ENCODE measurements around the gene TBC1D8.

Gene TBC1D8

DNA sequence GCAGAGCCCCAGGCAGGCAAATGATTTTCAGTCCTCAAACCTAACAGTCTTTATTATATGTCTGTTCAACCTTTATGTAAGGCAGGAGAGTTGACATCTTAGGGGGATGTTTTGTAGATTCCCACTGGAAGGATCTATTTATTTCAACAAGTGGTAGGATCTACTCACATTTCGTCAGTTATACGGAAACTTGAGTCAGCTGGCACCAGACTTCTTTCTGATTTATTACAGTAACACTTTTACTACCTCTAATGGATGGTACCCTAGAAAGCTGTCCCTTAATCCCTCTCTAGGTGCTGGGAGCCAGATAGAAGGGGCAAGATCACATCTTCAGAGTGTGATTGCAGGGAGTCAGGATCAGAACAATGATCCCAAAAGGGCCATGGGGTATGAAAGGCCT is 151.2 kb downstream of the TBC1D8 start:
- DNase-seq (ENCODE audit: low spot score) = no peak

DNA sequence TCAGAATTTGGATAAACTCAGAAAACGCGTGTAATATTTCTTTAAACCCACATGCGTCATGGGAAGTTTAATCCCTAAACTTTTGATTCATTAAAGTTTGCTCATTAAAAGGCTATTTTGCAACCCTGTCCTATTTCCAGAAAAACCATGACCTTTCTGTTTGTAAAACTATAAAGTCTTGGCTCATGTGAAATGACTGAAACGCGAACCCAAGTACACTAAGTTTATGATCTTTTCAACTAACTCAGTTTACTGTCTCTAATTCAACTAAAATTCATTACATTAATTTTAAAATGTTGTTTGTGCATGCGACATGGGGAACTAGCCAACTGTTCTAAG is 153.0 kb downstream of the TBC1D8 start:
- no peak for DNase-seq (ENCODE audit: low spot score)

DNA sequence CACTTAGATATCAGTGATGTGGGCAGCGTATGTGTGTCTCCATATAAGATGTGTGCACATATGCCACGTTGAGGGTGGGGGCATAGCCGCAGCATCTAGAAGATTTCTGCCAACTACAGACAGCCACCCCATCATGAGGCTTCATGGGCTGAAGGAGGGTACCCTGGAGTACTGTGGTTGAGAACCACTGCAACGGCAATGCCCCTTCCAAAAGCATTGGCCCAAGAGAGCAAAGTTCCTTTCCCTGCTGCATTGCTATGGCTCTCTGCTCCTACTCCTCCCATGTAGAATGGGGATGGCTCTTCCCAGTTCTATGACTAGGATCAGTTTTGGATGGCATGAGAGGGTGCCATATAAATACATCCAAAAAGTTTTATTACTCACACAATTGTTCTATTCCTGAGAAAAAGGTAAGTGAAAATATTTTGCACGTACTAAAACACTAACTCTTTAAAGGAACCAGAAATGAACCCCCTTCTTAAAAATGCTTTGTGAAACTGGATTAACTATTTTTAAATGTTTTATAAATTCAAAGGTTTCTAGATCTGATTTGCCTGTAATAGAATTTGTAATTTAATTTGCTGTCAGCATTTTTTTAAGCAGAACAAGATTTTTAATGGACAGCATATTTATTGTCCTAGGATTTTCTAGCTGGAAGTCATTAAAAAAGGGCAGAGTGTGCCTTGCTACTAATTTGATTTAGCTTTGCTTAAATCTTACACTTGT is 153.5 kb downstream of the TBC1D8 start:
- no peak for DNase-seq (ENCODE audit: low spot score)

DNA sequence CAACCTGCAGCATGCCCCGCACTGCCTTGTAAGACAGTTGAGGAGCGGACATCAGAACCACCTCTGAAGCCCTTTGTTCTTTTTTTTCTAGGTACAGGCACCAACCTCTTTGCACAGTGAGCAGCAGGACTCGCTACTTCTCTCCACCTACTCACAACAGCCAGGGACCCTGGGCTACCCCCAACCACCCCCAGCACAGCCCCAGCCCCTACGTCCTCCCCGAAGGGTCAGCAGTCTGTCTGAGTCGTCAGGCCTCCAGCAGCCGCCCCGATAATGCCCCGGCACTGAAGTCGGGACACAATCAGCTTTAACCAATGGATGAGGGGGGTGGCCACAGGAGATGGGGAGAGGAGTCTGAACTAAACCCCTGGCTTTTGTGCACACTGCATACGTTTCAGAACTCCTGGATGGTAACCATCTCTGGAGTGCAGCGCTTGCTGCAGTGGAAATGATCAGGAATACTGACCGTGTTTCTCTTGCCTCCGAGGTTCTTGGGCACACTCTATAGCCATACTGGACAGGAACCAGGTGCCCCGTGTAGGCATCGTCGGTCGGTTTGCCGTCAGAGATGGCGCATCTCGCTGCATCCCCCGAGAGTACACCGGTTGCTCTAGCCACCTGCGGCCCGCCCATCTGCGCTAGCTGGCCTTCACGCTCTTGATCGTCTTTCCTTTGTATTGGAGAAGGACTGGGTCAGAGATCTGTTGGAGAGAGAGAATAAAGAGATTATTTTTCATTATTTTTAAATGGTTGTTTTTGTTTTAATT is 155.7 kb downstream of the TBC1D8 start:
- DNase-seq (ENCODE audit: low spot score) = no peak

DNA sequence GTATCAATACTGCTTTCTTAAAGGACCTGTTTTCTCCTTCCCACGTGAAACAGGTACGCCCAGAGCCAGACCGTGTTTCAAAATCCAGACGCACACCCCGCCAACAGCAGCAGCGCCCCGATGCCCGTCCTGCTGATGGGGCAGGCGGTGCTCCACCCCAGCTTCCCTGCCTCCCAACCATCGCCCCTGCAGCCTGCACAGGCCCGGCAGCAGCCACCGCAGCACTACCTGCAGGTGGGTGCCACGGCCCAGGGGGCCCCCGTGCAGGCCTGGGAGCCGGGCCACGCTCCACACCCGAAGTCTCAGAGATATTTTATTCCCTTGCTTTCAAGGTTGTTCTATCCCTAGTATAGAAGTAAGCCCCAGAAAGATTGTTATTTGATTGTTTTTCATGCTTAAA is 157.9 kb downstream of the TBC1D8 start:
- no peak for DNase-seq (ENCODE audit: low spot score)

DNA sequence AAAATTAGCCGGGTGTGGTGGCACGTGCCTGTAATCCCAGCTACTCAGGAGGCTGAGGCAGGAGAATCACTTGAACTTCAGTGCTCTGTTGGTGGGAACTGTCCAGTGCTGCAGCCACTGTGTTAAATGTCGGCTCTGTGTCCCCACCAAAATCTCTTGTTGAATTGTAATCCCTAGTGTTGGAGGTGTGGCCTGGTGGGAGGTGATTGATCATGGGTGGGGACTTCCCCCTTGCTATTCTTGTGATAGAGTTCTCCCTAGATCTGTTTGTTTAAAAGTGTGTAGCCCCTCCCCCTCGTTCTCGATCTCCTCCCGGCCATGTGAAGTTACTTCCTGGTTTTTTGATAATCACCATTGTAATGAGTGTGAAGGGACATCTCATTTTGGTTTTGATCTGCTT is 158.9 kb downstream of the TBC1D8 start:
- DNase-seq (ENCODE audit: low spot score) = no peak

DNA sequence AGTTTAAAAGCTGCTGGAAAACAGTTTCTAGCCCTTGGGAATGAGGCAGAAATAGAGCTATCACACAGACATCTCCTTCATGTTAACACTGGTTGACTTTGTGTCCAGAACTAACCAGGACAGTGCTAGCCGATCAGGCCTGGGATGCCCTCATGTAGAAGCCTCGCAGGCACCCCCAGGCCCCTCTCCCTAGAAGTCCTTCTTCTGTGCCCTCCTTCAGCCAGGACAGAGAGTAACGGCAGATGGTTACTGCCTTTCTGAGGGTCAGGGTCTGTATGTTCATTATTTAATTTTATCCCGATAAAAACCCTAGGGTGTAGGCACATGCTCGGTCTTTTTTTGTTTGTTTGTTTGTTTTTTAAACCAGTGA is 159.8 kb downstream of the TBC1D8 start:
- DNase-seq (ENCODE audit: low spot score) = no peak

DNA sequence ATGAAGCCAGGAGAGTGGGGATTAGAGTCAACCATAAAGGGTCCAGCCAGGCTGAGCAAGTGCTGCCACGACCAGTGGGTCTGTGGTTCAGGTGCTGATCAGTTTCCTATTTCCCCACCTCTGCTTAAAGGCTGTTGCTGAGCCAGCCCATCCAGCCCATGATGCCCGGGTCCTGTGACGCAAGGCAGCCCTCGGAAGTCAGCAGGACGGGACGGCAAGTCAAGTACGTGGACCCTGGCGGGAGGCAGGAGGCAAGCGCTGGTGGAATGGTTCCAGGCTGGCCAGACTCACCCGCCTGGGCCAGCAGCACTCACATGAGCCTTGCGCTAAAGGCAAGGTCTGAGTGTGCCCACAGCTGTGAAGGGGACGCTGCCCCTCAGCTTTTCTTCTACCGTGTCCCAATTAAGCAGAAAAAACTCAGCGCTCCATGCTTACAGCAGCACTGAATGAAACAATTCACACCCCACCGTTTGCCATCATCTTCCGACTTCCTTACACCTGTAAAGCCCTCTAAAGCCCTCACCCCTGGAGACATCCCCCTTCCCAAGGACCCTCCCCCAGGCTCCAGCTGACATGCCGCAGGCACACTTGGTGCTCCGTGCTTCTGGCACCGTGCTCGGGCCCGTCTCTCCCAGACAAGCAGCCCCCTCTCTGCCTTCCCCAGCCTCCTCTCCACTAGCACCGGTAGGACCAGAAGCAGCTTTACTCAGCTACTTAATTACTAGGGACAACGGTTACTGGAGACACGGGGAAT is 160.4 kb downstream of the TBC1D8 start:
- no peak for DNase-seq (ENCODE audit: low spot score)

DNA sequence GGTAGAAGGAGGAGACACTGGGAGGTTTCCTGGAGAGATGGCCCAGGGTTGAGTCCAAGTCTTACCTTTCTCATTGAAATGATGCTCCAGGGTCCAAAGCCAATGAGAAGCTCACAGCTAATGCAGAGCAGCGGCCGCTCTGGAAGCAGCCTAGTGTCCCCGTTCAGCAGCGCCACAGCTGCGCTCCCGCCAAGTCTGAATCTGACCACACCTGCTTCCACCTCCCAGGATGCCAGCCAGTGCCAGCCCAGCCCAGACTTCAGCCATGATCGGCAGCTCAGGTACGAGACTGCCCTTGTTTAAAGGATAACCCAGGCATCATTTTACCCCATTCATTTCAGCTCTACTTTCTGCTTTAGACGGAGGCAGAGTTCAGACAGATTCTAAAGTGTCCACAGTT is 161.0 kb downstream of the TBC1D8 start:
- DNase-seq (ENCODE audit: low spot score) = no peak

DNA sequence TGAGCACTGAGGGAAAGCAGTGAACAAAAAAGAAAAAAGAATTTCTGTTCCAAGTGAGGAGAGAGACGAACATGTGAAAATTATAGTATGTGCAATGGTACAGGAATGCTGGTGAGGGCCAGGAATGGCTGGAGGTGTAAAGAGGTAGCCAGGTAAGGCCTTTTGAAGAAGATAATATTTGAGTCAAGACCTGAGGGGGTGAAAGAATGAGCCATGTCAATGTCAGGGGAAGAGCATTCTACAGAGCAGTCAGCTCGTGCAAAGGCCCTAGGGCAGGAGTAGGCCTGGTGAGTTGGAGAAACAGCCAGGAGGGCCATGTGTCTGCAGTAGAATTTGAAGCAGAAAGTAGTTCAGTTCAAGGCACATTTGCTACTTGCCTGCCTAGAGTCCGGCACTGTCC is 161.5 kb downstream of the TBC1D8 start:
- DNase-seq (ENCODE audit: low spot score) = no peak

DNA sequence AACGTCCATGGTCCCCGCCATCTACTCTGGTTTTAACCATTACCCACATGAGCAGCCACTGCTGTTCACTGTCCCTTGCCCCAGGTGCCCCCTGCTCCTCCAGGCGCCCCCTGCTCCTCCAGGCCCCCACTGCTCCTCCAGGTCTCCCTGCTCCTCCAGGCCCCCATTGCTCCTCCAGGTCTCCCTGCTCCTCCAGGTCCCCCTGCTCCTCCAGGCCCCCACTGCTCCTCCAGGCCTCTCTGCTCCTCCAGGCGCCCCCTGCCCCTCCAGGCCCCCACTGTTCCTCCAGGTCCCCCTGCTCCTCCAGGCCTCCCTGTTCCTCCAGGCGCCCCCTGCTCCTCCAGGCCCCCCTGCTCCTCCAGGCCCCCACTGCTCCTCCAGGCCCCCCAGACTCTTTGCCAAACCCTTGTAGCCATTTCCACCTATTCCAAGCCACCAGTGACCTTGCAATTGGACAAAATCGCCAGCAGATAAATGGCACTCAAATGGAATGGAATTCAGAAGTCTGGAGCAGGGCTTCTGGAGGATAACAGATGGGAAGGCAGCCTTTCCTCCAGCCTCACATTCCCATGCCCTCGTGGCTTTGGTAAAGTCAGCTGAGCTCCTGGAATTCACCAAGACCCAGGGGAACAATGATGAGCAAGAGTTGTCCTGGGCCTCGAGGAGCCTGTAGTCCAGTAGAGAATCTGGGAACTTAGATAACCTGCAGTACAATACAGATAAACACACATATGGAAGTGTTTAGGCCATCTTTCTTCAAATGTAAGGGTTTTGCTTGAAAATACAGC is 162.4 kb downstream of the TBC1D8 start:
- DNase-seq (ENCODE audit: low spot score) = no peak

DNA sequence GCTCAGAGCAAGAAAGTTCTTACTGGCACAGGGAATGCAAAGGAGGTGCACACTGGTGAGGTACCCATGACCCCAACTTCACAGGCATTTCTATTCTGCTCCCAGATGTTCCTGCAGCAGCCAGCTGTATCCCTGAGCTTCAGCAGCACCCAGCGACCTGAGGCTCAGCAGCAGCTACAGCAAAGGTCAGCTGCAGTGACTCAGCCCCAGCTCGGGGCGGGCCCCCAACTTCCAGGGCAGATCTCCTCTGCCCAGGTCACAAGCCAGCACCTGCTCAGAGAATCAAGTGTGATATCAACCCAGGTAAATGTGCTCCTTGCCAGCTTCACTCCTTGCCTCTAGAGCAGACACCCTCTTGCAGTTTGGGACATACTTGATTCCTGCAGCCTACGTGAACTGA is 163.2 kb downstream of the TBC1D8 start:
- DNase-seq (ENCODE audit: low spot score) = no peak

DNA sequence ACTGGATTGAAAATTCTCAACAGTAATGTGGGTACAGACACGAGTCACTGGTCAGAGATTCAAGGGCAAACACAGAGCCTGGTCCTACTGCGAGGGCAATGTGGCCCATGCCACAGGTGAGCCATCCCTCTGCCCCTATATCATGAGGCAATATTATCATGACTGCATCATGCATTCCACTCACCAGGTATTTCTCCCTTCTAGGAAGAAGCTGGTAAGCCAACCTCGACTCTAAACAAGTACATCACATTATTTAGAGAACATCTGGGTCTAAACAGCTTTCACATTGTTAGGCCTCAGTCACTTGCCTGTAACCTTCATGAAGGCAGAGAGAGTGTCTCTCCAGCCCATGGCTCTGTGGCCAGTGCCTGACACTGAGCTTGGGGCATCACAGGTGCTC is 163.6 kb downstream of the TBC1D8 start:
- DNase-seq (ENCODE audit: low spot score) = no peak

DNA sequence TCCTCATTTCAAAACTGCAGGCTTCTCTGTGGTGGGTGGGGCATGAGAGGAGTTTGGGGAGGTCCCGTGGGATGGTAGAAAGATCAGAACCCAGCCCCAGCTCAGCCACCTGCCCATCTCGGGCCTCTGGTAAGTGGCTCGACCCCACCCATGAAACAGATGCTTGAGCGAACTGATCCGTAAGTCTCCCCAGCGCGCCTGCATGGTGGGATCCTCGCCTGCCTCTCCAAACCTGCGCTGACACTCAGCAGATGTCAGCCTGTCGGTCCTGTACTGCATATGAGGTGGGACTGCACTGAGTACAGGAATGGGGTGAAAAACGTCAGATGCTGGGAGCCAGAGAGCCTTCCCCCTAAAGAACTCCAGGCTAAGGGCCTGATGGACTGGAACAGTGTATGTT is 165.0 kb downstream of the TBC1D8 start:
- DNase-seq (ENCODE audit: low spot score) = no peak

DNA sequence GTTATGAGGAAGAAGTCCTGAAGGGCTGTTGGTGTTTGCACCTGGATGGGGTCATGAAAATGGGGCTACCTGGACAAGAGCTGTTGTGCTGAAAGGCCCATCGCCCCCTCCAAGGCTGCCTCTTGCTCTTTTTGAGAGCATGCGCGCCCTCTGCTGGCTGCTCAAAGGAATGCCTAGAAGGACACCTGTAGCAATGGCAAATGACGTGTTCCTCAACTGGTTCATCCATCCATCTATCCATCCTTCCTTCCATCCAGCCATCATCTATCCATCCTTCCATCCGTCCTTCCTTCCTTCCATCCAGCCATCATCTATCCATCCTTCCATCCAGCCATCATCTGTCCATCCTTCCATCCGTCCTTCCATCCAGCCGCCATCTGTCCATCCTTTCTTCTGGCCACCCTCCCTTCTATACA is 166.3 kb downstream of the TBC1D8 start:
- DNase-seq (ENCODE audit: low spot score) = peak; percentile 64

DNA sequence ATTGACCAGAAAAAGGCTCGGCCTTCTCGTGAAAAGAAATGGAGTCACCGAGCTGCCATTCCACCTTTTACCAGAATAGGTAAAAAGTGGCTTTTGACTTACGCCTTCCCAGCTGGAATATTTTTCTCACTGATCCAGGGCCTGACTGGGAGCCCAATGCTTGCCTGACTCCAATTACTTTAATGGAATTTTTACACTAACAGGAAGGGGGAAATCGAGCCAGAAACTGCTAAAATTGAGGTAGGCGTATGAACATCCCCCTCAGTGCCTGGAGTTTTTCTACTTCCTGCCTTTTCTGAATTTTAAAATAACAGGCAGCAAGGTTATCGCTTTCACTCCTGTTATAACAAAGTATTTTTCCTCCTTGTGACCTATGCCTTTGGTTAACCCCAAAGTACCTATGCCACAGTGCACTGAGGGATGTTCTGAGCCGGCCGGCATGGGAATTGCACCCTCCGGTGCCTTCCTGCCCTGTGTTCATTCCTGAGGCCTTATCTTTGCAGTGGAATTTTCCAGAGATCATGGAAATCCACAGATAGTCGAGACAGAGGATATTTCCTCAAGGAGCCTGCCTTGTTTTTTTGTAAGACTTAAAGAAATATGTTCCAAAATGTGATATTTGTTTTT is 167.4 kb downstream of the TBC1D8 start:
- DNase-seq (ENCODE audit: low spot score) = no peak

DNA sequence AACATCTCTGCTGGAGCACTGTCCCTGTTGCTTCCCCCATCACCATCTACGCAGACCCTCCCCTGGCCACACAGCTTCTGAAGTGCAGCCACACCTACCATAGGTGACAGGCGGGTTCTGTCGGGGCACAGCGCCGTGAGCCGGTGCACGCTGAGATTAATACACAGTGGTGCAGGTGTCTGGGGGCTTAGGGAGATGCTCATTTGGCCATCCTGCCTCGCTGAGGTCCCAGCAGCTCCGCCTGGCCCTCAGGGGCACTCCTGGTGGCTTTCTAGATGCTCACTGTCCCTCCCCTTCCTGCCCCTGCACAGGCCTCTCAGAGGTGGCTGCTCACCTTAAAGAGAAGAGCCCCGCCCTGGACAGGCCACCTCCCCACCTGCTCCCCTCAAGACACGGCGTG is 168.0 kb downstream of the TBC1D8 start:
- DNase-seq (ENCODE audit: low spot score) = no peak

DNA sequence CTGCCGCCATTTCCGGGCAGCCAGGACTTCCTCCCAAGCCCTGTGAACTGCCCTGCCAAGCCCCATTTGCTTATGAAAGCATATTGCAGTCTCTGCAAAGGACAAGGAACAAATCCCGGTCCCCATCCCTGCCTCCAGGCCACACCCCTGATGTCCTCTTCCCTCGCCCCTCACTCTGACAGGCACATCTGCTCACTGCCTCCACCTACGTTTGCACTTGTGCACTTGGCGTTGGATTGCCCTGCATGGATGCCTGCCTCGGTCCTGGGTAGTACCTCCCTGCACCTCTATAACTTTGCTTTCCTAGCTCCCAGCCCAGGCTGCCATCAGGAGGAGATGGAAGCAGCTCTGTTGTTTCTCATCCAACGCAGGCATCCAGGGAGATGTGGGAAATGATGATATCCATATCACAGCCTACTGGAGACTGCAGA is 168.7 kb downstream of the TBC1D8 start:
- DNase-seq (ENCODE audit: low spot score) = no peak

DNA sequence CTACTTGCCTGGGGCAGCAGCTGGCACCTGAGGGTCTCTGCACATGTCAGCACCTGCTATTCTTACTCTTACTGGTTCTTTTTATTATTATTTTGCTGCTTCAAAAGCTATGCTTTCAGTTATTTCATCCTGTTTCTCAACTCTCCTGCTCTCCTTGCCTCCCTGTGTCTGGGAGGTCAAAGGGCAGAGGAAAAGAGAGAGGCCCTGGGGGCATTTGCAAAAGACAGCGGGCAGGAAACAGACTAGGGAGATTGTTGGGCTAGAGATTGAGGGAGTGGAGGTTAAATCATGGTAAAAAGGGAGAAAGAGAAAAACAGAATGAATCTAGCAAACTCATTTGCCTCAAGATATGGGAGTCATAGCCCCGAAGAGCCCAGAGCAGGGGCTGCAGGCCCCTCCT is 170.2 kb downstream of the TBC1D8 start:
- DNase-seq (ENCODE audit: low spot score) = no peak

DNA sequence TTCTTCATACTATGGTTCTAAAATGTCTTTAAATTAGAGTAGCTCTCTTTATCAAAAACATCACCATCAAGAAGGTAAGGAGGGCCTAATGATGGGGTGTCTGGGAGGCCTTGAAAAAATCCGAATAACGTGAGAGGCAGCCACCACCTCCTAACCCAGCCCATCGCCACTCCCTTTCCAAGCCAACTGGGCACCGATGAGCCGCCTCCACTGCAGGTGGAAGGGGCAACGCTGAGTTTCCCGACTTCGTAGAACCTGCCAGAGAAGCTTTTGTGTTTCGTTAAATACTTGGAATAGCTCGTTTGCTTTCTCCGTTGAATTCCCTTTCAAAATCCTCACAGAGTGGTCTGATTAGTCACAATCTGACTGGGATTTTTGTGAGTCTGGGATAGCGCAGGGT is 171.1 kb downstream of the TBC1D8 start:
- DNase-seq (ENCODE audit: low spot score) = no peak

DNA sequence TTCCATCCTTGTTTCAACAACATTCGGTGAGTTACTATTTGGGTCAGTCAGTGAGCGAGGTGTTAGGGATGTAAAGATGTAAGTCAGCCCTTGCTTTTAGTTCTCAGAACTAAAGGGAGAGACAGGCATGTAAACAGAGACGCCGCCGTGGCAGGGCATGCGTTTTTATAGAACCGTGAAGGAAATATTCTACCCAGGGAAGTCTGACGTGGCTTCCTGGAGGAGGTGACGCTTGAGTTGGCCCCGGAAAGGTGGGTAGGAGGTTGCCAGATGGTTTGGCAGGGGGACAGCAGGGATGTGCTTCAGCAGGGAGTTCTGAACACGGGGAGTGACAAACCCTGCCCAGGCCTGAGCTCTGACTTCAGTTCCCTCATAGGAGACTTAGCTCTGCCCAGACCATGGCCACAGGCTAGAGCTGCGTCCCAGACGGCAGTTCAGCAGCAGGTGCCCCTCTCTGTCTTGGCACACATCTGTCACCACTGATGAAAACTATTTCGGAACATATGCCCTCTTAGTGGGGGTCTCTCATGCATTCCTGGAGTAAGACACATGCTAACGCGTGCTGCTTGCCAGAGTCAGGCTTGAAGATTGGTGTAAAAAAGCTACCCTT is 172.5 kb downstream of the TBC1D8 start:
- no peak for DNase-seq (ENCODE audit: low spot score)

DNA sequence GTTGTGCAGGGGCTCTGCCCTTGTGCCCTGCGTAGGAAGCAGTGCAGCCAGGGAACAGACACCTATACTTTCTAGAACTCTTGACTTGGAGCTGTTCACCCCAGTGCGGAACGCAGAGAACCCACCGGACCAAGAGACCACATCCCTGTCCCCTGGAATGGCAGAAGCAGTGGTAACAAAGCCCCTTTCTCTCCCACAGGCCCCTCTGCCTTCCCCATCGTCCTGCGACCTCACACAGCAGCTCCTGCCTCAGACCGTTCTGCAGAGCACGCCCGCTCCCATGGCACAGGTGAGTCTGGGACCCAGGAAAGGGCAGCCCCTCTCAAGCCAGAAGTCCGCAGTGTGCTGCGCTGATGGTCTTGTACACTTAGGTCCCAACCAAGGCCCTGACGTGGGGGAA is 173.7 kb downstream of the TBC1D8 start:
- DNase-seq (ENCODE audit: low spot score) = no peak
